ENCODE data around the gene P2RY8.

The P2RY8 gene

DNA sequence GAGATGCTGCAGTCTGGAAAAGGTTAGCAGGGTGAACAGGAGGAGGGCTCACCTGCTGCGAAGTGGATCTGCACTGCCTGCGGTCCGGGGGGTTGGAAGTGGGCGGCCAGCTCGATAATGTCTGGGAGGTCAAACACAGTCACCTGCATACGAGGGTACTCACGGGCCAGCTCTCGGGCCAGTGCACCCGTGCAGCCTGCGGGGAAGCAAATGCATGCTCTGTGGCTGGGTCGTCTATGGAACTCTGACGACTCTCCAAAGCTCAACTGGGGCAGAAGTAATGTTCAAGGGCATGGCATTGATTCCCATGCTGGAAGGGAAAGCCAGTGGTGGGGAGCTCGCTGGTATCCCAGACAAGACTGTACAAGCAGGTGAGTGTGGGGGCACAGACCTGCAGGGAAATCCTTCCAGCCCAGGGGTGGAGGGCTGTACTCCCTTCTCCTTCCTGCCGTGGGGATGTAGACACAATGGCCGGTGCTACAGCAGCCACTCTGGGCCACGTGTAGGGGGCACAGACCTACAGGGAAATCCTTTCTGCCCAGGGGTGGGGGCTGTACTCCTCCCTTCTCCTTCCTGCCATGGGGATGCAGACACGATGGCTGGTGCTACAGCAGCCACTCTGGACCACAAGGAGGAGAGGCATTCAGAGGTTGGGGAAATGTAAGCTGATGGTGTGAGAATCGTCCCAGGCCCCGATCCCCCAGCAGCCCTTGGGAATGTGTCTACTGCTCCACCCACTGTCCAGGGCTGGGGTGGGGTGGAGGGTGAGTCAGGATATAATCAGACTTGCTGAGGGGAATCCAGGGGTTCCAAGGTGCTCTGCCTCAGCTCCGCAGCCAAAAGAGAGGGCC, 118.8 kb downstream of the P2RY8 start:
- DNase-seq (ENCODE audit: low read depth): no peak

DNA sequence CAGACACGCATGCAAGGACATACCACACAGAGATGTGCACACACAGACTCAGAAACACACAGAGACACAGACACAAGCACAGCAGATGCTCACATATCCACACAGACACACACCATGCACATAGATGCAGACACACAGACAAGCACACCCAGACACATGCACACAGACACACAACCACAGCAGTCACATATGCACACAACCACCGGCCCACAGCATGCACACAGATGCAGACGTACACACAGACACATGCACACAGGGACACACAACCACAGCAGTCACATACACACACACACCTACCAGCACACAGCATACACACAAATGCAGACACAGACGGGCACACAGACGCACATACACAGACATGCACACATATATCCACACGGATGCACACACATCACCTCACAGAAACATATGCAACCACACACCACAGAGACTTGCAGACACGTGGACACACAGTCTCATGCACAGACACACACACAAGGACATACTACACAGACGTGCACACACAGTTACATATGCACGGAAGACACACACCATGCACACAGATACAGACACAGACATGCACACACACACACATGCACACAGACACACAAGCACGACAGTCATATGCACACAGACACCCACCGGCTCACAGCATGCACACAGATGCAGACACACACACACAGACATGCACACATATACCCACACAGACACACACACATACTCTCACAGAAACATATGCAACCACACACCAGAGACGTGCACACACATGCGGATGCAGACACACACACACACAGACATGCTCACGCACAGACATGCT, 119.8 kb downstream of the P2RY8 start:
- no peak for DNase-seq (ENCODE audit: low read depth)

DNA sequence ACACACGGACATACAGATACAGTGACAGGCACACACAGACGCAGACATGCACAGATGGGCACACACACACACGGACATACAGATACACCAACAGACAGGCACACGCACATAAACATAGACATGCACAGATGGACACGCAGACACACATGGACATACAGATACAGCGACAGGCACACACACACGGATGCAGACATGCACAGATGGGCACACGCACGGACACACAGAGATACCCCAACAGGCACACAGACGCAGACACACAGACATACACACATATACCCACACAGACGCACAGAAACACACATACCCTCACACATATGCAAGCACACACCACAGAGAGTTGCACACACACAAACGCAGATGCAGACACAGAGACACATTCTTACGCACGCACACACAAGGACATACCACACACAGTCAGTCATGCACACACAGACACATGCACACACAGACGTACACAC, 120.6 kb downstream of the P2RY8 start:
- DNase-seq (ENCODE audit: low read depth): no peak
